B cell (primary cell): Measurements from ENCODE around the gene BRMS1. TPM values are rescaled to one million over a fixed set of nuclear protein-coding genes. Genes with fewer than 3 reads are reported as not detected.
"Not testable (repeated sequence)": the region's sequence is repeated elsewhere in the genome, so short reads cannot be mapped to it uniquely, and the experiment has no call there.

ENCODE experiments used
- ATAC-seq: fragments of 200-7000 bp; cut with Tn5 transposase; one replicate; pipeline ENCODE4 v1.10.0; 2021; ENCODE audit warnings: low read depth, mild to moderate bottlenecking, moderate number of reproducible peaks, moderate library complexity
- CTCF ChIA-PET: fragments of 350-600 bp; sonication (Branson Sonifier 250); formaldehyde crosslinking; loops from one replicate; lab custom pipeline; 2021; ENCODE audit warnings: antibody characterized with exemption, inconsistent platforms; lab: Charles Lee
- POLR2A ChIA-PET: fragments of 350-600 bp; sonication (Branson Sonifier 250); formaldehyde crosslinking; loops from one replicate; lab custom pipeline; 2021; ENCODE audit warnings: antibody characterized with exemption; lab: Charles Lee
- DNase-seq: peaks from one replicate; pipeline ENCODE4 v3.0.0; 2013
- H2AFZ ChIP-seq: 2 replicates; pipeline ENCODE4 v1.6.1; 2012; ENCODE audit warnings: mild to moderate bottlenecking, low read depth, low read length; ENCODE audit not compliant: insufficient read depth, poor library complexity, severe bottlenecking
- H3K27ac ChIP-seq, 2 donors: 1 replicate in 1 of 2; 2 replicates in 1 of 2; pipeline ENCODE4 v1.5.1; 2012 to 2013; ENCODE audit warnings: low read length in 2 of 2, mild to moderate bottlenecking in 2 of 2, moderate library complexity in 1 of 2
- H3K27me3 ChIP-seq, 4 experiments: fragments of 200-600 bp in 1 of 4; sonication (generic) in 1 of 4; replicated peaks in 1 of 4; 1 replicate in 2 of 4; 2 replicates in 2 of 4; pipeline versions ENCODE4 v1.6.1 to v1.7.0; 2013 to 2016; ENCODE audit warnings: low read length in 3 of 4, mild to moderate bottlenecking in 2 of 4, mixed read lengths in 1 of 4, moderate library complexity in 1 of 4; ENCODE audit not compliant: insufficient read depth in 4 of 4, control insufficient read depth in 3 of 4; ENCODE audit errors: control extremely low read depth in 1 of 4
- H3K36me3 ChIP-seq, 2 experiments: replicated peaks in 1 of 2; 1 replicate in 1 of 2; 2 replicates in 1 of 2; pipeline versions ENCODE4 v1.6.1 to v1.7.1; 2013; ENCODE audit warnings: low read length in 1 of 2; ENCODE audit not compliant: insufficient read depth in 2 of 2, control insufficient read depth in 1 of 2; ENCODE audit errors: control extremely low read depth in 1 of 2, extremely low read depth in 1 of 2
- H3K4me1 ChIP-seq, 2 donors: fragments of 200-600 bp in 1 of 2; sonication (generic) in 1 of 2; 1 replicate in 1 of 2; 2 replicates in 1 of 2; pipeline versions ENCODE4 v1.5.1 to v1.6.1; 2013 to 2017; ENCODE audit warnings: low read length in 2 of 2; ENCODE audit not compliant: control insufficient read depth in 2 of 2, insufficient read depth in 2 of 2
- H3K4me2 ChIP-seq: replicated peaks from 2 replicates; pipeline ENCODE3; 2012; ENCODE audit warnings: mild to moderate bottlenecking, low read depth, low read length; ENCODE audit not compliant: poor library complexity, severe bottlenecking
- H3K4me3 ChIP-seq, 5 experiments: fragments of 200-600 bp in 1 of 5; sonication (generic) in 1 of 5; 1 replicate in 3 of 5; 2 replicates in 2 of 5; pipeline versions ENCODE4 v1.5.1 to v1.7.0; 2011 to 2016; ENCODE audit warnings: low read length in 4 of 5, mild to moderate bottlenecking in 4 of 5, low read depth in 2 of 5, control low read depth in 1 of 5, moderate library complexity in 1 of 5; ENCODE audit not compliant: insufficient read depth in 1 of 5; ENCODE audit errors: control extremely low read depth in 1 of 5, extremely low read depth in 1 of 5
- H3K79me2 ChIP-seq: fragments of 200-600 bp; sonication (generic); one replicate; pipeline ENCODE4 v1.6.0; 2016; ENCODE audit warnings: low read length; ENCODE audit not compliant: control insufficient read depth, insufficient read depth
- H3K9ac ChIP-seq: fragments of 200-600 bp; sonication (generic); 2 replicates; pipeline ENCODE4 v1.6.1; 2017; ENCODE audit warnings: mild to moderate bottlenecking, low read length, moderate library complexity
- H3K9me3 ChIP-seq, 3 donors: one replicate each; pipeline versions ENCODE4 v1.6.1 to v1.7.1; 2013; ENCODE audit warnings: low read length in 2 of 3; ENCODE audit not compliant: control insufficient read depth in 2 of 3, insufficient read depth in 1 of 3; ENCODE audit errors: control extremely low read depth in 1 of 3
- H4K20me1 ChIP-seq: 2 replicates; pipeline ENCODE4 v1.6.0; 2012; ENCODE audit warnings: mild to moderate bottlenecking, low read length; ENCODE audit not compliant: insufficient read depth, control insufficient read depth, poor library complexity, severe bottlenecking
- H3K27ac Mint-ChIP-seq: one replicate; pipeline ENCODE4 v1.8.0; 2021; ENCODE audit warnings: mixed read lengths
- H3K27me3 Mint-ChIP-seq: one replicate; pipeline ENCODE4 v1.8.0; 2021; ENCODE audit warnings: mixed read lengths
- H3K4me1 Mint-ChIP-seq: one replicate; pipeline ENCODE4 v1.8.0; 2021; ENCODE audit warnings: mixed read lengths
- H3K4me3 Mint-ChIP-seq: one replicate; pipeline ENCODE4 v1.8.0; 2021; ENCODE audit warnings: mixed read lengths
- H3K9me3 Mint-ChIP-seq: one replicate; pipeline ENCODE4 v1.8.0; 2022; ENCODE audit warnings: mixed read lengths; ENCODE audit not compliant: insufficient read depth
- EZH2 ChIP-seq: IDR thresholded peaks from 2 replicates; pipeline ENCODE4 v1.6.1; 2012; ENCODE audit warnings: borderline replicate concordance, low read depth, mild to moderate bottlenecking, moderate library complexity, low read length; ENCODE audit not compliant: insufficient read depth, poor library complexity, severe bottlenecking
- WGBS: methylation state at CpG from one replicate; pipeline ENCODE4 v1.1.5; 2013; ENCODE audit warnings: missing lambda C conversion rate; ENCODE audit not compliant: insufficient coverage; 5-methylcytosine and 5-hydroxymethylcytosine counted together
- intact Hi-C: fragments of 100-400 bp; cut with micrococcal nuclease; formaldehyde crosslinking; loops from one replicate; pipeline ENCODE4 v1.10.0; 2022
- polyA plus RNA-seq: library from polyadenylated mRNA; depleted of rRNA; stranded (reverse); fragments of >200 nt; gene quantifications from 2 replicates; pipeline ENCODE4 v1.2.3, GENCODE V29; 2012
- total RNA-seq, 2 donors: library from RNA; stranded (reverse); fragments of 120-200 nt in 1 of 2; gene quantifications; 1 replicate in 1 of 2; 2 replicates in 1 of 2; pipeline versions ENCODE4 v1.2.3 to v1.2.4, GENCODE V29; 2013 to 2022
- TF ChIP-seq, protein P1 (sequence below): fragments of 200-600 bp; IDR thresholded peaks from one replicate; pipeline ENCODE4 v1.8.0; 2022; ENCODE audit warnings: antibody characterized with exemption, mild to moderate bottlenecking

The BRMS1 gene
- total and polyA plus RNA-seq, 2 donors (not counting 1 experiment from before 2014, with no cell fraction given), result 51.2 to 58.3 TPM

DNA sequence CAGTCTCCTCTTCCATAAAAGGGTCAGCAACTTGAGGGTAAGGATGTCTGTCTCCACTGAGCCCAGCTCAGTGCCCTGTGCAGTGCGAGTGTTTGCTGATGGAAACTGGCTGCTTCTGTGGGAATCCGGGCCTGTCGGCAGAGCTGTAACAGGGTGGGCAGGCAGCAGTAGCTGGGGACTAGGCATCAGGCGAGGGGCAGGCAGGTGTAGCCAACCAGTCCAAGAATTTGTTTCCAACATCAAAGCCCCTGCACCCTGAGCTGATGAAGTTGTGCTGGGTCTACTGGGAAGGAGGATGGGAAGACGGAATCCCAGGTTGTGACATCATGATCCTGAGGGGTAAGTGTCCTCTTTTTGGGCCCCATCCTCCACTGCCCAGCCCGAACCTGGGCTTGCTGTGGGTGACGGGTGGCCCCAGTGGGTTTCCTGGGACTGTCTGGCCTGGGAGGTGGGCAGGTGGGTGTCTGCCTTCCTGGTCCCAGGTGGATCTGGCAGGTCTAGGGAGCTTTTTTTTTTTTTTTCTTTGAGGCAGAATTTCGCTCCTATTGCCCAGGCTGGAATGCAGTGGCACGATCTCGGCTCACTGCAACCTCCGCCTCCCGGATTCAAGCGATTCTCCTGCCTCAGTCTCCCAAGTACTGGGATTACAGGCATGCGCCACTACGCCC, 15.6 kb upstream of the BRMS1 start:
- DNase-seq (no peak), ATAC-seq (no peak)
- ChIA-PET POLR2A (interaction anchor here (0.7 kb wide), 1 partner anchor 1346 kb away, joined by 7 read pairs; no protein-coding TSS in a partner anchor), CTCF (interaction anchor here (0.5 to 0.9 kb wide), 2 partner anchors 19 to 26 kb away, joined by 3 read pairs; no protein-coding TSS in a partner anchor)
- Histone ChIP-seq H3K27me3 (no peaks in the 10 kb centered on the region), H3K9me3 (no peaks in the 10 kb centered on the region), H3K9ac (no peak overlapping the region), H3K4me3 (no peak overlapping the region), H4K20me1 (no peaks in the 10 kb centered on the region), H3K4me1 (no peaks in the 10 kb centered on the region), H3K79me2 (no peaks in the 10 kb centered on the region), H3K36me3 (no peaks in the 10 kb centered on the region), H2AFZ (no peak overlapping the region), H3K4me2 (no peak overlapping the region), H3K27ac (no peak overlapping the region)
- H3K9me3 Mint-ChIP-seq, result no peaks in the 10 kb centered on the region
- H3K4me3 Mint-ChIP-seq, result no peak overlapping the region
- H3K27me3 Mint-ChIP-seq, result no peaks in the 10 kb centered on the region
- TF ChIP-seq, protein P1, sequence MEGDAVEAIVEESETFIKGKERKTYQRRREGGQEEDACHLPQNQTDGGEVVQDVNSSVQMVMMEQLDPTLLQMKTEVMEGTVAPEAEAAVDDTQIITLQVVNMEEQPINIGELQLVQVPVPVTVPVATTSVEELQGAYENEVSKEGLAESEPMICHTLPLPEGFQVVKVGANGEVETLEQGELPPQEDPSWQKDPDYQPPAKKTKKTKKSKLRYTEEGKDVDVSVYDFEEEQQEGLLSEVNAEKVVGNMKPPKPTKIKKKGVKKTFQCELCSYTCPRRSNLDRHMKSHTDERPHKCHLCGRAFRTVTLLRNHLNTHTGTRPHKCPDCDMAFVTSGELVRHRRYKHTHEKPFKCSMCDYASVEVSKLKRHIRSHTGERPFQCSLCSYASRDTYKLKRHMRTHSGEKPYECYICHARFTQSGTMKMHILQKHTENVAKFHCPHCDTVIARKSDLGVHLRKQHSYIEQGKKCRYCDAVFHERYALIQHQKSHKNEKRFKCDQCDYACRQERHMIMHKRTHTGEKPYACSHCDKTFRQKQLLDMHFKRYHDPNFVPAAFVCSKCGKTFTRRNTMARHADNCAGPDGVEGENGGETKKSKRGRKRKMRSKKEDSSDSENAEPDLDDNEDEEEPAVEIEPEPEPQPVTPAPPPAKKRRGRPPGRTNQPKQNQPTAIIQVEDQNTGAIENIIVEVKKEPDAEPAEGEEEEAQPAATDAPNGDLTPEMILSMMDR, result no peak
- 94% methylated on average over 8 of the region's 15 CpGs for WGBS
- no peak overlapping the region for H3K27ac Mint-ChIP-seq
- H3K4me1 Mint-ChIP-seq, result no peaks in the 10 kb centered on the region
- intact Hi-C loops, result no loop called here

DNA sequence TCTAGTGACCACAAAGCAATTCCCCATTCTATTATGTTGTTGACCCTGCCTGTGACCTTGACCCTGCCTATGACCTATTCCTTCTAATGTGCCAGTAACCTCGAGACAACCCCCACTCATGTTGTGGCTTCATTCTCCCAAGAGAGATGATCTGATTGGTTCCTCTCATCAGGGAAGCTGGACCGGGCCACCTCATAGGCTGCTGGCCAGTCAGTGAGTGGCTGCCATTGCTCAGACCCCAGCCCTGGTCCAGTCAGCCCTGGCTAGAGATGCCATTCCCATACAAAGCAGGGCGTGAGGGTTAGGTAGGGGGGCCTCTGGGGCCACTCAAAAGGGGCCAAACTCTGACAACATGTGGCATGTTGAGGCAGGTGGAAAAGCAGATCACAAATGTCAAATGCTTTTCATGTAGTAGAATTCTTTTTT, 14.8 kb upstream of the BRMS1 start:
- H3K79me2 ChIP-seq, result no peaks in the 10 kb centered on the region
- no peak overlapping the region for H2AFZ ChIP-seq
- no peak overlapping the region for H3K27ac ChIP-seq
- no peaks in the 10 kb centered on the region for H3K4me1 ChIP-seq
- Mint-ChIP-seq H3K27me3 (no peaks in the 10 kb centered on the region), H3K9me3 (no peaks in the 10 kb centered on the region), H3K27ac (no peak overlapping the region), H3K4me1 (no peaks in the 10 kb centered on the region), H3K4me3 (no peak overlapping the region)
- no peaks in the 10 kb centered on the region for H4K20me1 ChIP-seq
- TF ChIP-seq EZH2, result no peak
- TF ChIP-seq, protein P1, result no peak
- POLR2A ChIA-PET, result interaction anchor here (0.5 to 0.7 kb wide), 2 partner anchors 71 to 1345 kb away, joined by 7 read pairs; no protein-coding TSS in a partner anchor
- no peaks in the 10 kb centered on the region for H3K36me3 ChIP-seq
- no peak overlapping the region for H3K4me2 ChIP-seq
- no peak overlapping the region for H3K4me3 ChIP-seq
- intact Hi-C loops, result no loop called here
- CTCF ChIA-PET, result no interaction called here
- H3K27me3 ChIP-seq, result no peaks in the 10 kb centered on the region
- H3K9me3 ChIP-seq, result no peaks in the 10 kb centered on the region
- no peak overlapping the region for H3K9ac ChIP-seq
- DNase-seq (no peak), ATAC-seq (no peak)
- 81% methylated on average over 2 of the region's 3 CpGs for WGBS

DNA sequence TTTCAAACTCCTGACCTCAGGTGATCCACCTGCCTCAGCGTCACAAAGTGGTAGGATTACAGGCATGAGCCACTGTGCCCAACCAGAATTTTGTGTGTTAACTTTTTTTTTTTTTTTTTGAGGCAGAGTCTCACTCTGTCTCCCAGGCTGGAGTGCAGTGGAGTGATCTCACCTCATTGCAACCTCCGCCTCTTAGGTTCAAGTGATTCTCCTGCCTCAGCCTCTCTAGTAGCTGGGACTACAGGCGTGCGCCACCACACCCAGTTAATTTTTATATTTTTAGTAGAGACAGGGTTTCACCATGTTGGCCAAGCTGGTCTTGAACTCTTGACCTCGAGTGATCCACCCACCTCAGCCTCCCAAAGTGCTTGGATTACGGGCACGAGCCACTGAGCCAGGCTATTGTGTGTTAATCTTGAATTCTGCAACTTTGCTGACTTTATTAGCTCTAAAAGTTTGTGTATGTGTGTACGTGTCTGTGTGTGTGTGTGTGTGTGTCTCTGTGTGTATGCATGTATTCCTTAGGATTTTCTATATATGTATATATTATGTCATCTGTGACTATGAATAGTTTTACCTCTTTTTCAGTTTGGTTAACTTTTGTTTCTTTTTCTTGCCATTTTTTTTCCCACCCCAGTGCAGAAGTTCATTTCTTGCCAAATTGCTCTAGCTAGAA, 5.8 kb upstream of the BRMS1 start:
- H3K27ac ChIP-seq, H3K27me3 Mint-ChIP-seq, H3K9me3 ChIP-seq, H3K9me3 Mint-ChIP-seq, H3K27ac Mint-ChIP-seq, H2AFZ ChIP-seq, H3K36me3 ChIP-seq, H3K27me3 ChIP-seq, H3K4me3 ChIP-seq, H4K20me1 ChIP-seq, H3K4me3 Mint-ChIP-seq, ATAC-seq, H3K4me2 ChIP-seq, H3K9ac ChIP-seq, H3K79me2 ChIP-seq, intact Hi-C loops, DNase-seq: not testable (repeated sequence)
- WGBS, result 100% methylated on average over 1 of the region's 8 CpGs
- CTCF ChIA-PET, result interaction anchor here (0.6 to 1.4 kb wide), 2 partner anchors 38 to 574 kb away, joined by 3 read pairs; no protein-coding TSS in a partner anchor
- H3K4me1 ChIP-seq, result peaks cover 8 to 22% of the 10 kb centered on the region in 2 donors
- peaks cover 20% of the 10 kb centered on the region for H3K4me1 Mint-ChIP-seq
- POLR2A ChIA-PET, result interaction anchor here (0.6 to 0.7 kb wide), 2 partner anchors 83 to 322 kb away, joined by 3 to 6 read pairs; no protein-coding TSS in a partner anchor
